Measurements from ENCODE around the gene KIF5A. TPM values are rescaled to one million over a fixed set of nuclear protein-coding genes. Genes with fewer than 3 reads are reported as not detected.

Gene KIF5A
- total RNA-seq, 4 donors from 2014 or later: 1.9 to 4.8 (median 2.9) TPM

DNA sequence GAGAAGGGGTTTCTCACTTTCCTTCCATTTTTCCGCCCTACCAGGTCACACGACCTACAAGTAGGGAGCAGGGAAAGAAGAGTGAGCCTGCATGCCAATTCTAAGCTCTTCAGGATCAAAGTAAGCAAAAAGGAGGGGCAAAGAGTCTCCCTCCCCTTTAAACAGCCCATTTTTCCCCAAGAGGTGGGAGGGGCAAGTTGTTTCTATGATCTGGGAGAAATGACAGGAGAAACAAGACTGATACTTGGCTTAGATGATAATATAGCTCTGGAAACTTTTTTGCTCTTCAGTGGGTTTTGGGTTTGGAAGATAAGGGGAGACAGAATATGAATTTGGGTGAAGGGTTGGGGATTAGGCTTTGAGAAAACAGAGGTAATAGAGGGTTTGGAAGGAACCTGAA lies 56.6 kb downstream of the KIF5A start:
- H3K4me3 ChIP-seq: no peak overlapping the region
- peaks cover 0 to 31% (median 0%) of the 10 kb centered on the region in 3 donors for H3K36me3 ChIP-seq
- no peaks in the 10 kb centered on the region for H3K27me3 ChIP-seq
- TF ChIP-seq, protein P1, sequence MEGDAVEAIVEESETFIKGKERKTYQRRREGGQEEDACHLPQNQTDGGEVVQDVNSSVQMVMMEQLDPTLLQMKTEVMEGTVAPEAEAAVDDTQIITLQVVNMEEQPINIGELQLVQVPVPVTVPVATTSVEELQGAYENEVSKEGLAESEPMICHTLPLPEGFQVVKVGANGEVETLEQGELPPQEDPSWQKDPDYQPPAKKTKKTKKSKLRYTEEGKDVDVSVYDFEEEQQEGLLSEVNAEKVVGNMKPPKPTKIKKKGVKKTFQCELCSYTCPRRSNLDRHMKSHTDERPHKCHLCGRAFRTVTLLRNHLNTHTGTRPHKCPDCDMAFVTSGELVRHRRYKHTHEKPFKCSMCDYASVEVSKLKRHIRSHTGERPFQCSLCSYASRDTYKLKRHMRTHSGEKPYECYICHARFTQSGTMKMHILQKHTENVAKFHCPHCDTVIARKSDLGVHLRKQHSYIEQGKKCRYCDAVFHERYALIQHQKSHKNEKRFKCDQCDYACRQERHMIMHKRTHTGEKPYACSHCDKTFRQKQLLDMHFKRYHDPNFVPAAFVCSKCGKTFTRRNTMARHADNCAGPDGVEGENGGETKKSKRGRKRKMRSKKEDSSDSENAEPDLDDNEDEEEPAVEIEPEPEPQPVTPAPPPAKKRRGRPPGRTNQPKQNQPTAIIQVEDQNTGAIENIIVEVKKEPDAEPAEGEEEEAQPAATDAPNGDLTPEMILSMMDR (IDR thresholded peaks at IDR 0.05): no peak
- TF ChIP-seq POLR2A (IDR thresholded peaks at IDR 0.05): no peak
- TF ChIP-seq EP300 (IDR thresholded peaks at IDR 0.05): no peak
- no peak for DNase-seq (ENCODE audit: low spot score in 2 of 2)
- peaks cover 0 to 74% (median 9%) of the 10 kb centered on the region in 4 donors for H3K4me1 ChIP-seq
- H3K9me3 ChIP-seq: no peaks in the 10 kb centered on the region
- peak overlapping the region in 2 of 4 donors; percentile 94 to 97 for H3K27ac ChIP-seq
- WGBS, 2 donors: 59 to 72% methylated on average over 2 of the region's 2 CpGs

DNA sequence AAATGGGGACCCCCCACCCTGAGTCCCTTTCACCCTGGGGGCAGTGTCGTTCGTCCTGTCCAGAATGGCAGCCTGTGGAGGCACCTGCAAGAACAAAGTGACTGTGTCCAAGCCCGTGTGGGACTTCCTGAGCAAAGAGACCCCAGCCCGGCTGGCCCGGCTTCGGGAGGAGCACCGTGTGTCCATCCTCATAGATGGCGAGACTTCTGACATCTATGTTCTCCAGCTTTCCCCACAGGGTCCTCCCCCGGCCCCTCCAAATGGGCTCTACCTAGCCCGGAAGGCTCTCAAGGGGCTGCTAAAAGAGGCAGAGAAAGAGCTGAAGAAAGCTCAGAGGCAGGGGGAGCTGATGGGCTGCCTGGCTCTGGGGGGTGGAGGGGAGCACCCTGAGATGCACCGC lies 57.0 kb downstream of the KIF5A start:
- TF ChIP-seq, protein P1 (IDR thresholded peaks at IDR 0.05): no peak
- TF ChIP-seq POLR2A (IDR thresholded peaks at IDR 0.05): no peak
- TF ChIP-seq EP300 (IDR thresholded peaks at IDR 0.05): no peak
- H3K9me3 ChIP-seq: no peaks in the 10 kb centered on the region
- no peak for DNase-seq (ENCODE audit: low spot score in 2 of 2)
- 71% methylated on average over 8 to 11 of the region's 11 CpGs for WGBS, 2 donors
- no peak overlapping the region for H3K4me3 ChIP-seq
- H3K27ac ChIP-seq: peak overlapping the region in 1 of 4 donors; percentile 94
- no peaks in the 10 kb centered on the region for H3K27me3 ChIP-seq
- peaks cover 0 to 27% (median 0%) of the 10 kb centered on the region in 3 donors for H3K36me3 ChIP-seq
- H3K4me1 ChIP-seq: peaks cover 0 to 78% (median 11%) of the 10 kb centered on the region in 4 donors

DNA sequence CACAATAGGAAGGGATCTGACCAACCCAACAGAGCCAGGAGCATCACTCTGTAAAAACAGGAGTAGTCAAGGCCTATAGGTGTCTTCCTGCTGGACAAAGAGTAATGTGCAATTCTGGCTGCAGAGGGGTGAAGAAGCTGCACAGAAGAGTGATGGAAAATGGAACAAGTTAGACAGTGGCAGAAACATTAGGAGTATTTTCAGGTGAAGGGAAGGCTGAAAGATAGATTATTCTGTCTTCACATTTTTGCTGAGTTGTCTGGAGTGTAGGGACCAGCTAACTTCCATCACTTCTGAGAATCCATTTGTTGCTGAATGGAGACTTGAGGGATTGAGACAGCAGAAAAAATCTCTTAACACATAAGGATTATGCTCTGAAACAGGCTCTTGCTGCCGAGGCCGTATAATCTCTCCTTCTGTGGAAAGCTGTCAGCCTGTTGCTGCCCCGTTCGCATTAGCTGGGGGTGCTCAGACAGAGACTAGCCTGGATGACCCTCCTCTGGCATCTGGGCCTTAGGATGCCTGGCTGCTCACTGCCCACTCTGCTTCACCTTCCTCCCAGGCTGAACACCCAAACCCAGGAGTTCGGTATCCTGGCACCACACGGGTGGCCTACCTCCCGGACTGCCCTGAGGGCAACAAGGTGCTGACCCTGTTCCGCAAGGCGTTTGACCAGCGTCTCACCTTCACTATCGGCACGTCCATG lies 58.3 kb downstream of the KIF5A start:
- H3K27ac ChIP-seq: peak overlapping the region in 2 of 4 donors; percentile 92 to 93
- peaks cover 0 to 91% (median 14%) of the 10 kb centered on the region in 4 donors for H3K4me1 ChIP-seq
- no peak overlapping the region for H3K4me3 ChIP-seq
- H3K9me3 ChIP-seq: no peaks in the 10 kb centered on the region
- 51 to 80% methylated on average over 10 to 12 of the region's 12 CpGs for WGBS, 2 donors
- H3K36me3 ChIP-seq: peaks cover 0 to 21% (median 0%) of the 10 kb centered on the region in 3 donors
- H3K27me3 ChIP-seq: no peaks in the 10 kb centered on the region
- DNase-seq (ENCODE audit: low spot score in 2 of 2): no peak
- no peak for TF ChIP-seq POLR2A (IDR thresholded peaks at IDR 0.05)
- TF ChIP-seq EP300 (IDR thresholded peaks at IDR 0.05): no peak
- TF ChIP-seq, protein P1 (IDR thresholded peaks at IDR 0.05): no peak

DNA sequence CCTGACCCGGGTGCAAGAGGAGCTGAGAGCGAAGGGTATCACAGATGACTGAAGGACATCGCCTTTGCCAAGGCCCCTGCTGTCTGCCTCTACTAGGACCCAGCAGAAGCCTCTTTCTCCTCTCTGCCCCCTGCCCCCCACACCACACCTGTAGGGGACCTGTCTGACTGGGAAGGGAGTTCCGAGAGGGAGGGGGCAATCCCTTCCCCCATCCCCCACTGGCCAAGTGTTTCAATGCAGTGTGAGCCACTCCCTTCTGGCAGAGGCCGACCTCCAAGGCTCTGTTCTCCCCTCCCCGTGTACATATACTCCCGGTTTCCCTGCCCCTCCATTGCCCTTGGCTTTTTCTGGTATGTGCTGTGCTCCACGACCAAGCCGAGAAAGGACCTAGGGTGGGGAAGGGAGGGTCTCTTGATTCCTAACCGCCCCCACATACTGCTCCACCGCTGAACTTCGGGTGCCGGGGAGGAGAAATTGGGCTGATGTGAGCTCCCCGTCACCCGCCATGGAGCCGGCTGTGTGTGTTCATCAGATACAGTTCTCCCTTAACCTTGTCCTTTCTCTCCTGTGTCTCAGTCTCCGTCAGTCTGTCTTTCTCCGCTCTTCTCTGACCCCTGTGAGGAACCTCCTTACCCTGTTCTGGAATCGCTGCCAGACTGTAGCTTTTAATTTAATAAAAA lies 59.4 kb downstream of the KIF5A start:
- TF ChIP-seq, protein P1 (IDR thresholded peaks at IDR 0.05): no peak
- TF ChIP-seq POLR2A (IDR thresholded peaks at IDR 0.05): no peak
- no peak for TF ChIP-seq EP300 (IDR thresholded peaks at IDR 0.05)
- DNase-seq (ENCODE audit: low spot score in 2 of 2): no peak
- H3K9me3 ChIP-seq: no peaks in the 10 kb centered on the region
- peak overlapping the region; percentile 64 to 93 (median 83) for H3K27ac ChIP-seq
- H3K4me1 ChIP-seq: peaks cover 0 to 92% (median 15%) of the 10 kb centered on the region in 4 donors
- peak overlapping the region in 3 of 4 donors; percentile 53 to 86 (median 82) for H3K4me3 ChIP-seq
- peaks cover 0 to 27% (median 0%) of the 10 kb centered on the region in 3 donors for H3K36me3 ChIP-seq
- WGBS, 2 donors: 36 to 43% methylated on average over 19 of the region's 19 CpGs
- H3K27me3 ChIP-seq: no peaks in the 10 kb centered on the region
